NCI-H526 (cell line): ENCODE measurements around the gene OTUB1.
"Not testable (repeated sequence)": the region's sequence is repeated elsewhere in the genome, so short reads cannot be mapped to it uniquely, and the experiment has no call there.

Source experiments
- DNase-seq, 2 experiments: peaks; one replicate each; lab custom pipeline; 2025; lab: John Stamatoyannopoulos, UW

Gene OTUB1, protein sequence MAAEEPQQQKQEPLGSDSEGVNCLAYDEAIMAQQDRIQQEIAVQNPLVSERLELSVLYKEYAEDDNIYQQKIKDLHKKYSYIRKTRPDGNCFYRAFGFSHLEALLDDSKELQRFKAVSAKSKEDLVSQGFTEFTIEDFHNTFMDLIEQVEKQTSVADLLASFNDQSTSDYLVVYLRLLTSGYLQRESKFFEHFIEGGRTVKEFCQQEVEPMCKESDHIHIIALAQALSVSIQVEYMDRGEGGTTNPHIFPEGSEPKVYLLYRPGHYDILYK

DNA sequence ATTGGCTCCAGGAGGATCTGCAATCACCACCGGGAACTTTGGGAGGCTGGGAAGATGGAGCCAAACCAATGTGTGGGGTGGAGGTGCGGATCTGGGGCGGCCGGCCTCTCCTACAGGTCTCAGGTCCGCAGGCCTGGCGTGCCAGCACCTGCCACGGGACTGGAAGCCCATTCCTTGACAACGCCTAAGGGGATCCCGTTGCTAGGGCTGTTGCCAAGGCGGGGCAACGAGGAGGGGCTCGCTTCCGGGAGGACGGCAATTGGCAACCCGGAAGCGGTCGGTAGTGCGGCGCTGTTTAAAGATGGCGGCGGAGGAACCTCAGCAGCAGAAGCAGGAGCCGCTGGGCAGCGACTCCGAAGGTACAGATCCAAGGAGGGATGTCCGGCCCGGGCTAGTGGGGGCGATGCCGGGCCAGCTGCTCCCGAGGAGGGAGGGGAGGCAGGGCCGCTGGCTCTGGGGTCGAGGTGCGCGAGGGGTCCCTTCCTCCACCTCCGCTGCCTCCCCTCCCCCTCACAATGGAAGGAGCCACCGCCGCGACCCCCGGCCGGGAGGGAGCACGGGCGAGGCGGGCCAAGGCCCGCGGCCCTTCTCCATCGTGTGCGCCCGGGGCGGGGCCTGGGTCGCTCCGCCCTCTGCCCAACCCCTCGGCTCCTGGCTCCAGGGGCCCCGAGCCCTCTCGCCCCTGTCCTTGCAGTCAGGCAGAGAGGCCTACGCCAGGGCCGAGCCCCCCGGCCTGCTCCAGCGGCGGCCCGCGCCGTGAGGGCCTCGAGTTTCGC is at the start of gene OTUB1:
Gene OTUB1 (plus strand): TSS at position 283 of the 776 bp plus-strand sequence. CDS start 19 bp downstream, at position 302.
- peak; percentile 97 to 99 for DNase-seq

DNA sequence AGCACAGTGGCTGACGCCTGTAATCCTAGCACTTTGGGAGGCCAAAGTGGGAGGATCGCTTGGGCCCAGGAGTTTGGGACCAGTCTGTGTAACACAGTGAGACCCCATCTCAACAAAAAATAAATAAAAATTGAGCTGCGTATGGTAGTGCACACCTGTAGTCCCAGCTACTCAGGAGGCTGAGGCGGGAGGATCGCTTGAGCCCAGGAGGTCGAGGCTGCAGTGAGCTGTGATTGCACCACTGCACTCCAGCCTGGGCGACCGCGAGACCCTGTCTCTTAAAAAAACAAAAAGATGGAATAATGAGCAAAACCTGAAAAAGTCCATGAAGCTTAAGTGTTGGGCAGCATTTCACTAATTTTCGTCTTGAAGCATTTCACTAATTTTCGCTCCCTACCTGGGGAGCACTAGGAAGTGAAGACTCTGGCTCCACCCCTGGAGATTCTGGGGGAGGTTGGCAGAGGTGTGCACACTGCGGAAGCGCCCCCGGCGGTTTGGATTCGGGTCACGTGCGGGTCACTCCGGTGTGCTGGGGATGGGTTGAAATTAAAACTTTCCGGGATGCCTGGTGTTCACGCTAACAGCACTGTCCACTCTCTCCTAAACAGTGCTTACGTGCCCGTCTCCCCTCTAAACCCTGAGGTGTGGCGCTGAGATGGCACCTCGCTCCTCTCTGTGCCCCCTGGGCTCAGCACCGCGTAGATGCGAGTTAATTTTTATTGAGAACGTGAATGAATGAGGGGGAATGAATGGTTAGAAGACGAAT is 48.3 kb upstream of the OTUB1 start:
- peak in 1 of 2 experiments; percentile 65 for DNase-seq

DNA sequence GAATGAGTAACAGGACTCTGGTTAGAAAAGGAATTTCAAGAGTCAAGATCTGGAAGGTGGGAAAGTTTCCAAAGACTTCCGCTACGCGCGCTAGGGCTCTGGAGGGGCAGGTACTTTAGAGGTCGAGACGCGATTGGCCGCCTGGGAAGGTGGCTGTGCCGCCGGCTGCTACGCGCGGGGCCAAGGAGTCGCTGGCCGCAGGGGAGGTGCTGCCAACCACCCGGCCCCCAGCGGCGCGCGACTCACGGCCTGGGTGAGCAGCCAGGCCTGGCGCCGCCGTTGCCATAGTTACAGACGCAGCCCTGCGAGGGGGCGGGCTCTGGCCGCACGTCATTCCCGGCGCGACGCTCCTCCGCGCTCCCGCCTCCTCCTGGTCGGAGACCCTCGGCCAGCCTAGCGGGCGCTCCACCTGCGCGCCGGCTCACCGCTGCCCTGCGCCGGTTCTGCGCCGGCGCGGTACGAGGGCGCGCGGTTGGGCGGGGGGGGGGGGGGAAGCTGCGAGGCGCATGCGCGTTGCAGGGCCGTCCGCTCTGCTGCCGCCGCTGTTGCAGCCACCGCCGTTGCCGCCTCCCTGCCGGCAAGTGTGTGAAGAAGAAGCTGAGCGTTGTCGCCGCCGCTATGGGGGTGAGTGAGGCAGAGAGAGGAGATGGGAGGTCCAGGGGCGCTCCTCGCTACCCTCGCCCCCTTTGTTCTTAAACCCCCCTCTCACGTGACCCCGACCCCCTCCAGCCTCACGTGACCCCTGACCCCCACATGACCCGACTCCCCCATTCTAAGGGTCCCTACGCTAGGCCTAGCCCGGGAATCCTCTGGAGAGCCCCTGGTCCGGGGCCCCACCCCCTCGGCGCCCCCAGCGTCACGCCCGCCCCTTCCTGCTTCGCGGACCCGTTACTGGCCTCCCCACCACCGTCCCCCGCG is 47.5 kb upstream of the OTUB1 start, which contains the start of gene NAA40:
Gene NAA40 (plus strand): TSS at position 524 of the 918 bp plus-strand sequence. CDS start 95 bp downstream, at position 619.
- peak; percentile 93 to 99 for DNase-seq

DNA sequence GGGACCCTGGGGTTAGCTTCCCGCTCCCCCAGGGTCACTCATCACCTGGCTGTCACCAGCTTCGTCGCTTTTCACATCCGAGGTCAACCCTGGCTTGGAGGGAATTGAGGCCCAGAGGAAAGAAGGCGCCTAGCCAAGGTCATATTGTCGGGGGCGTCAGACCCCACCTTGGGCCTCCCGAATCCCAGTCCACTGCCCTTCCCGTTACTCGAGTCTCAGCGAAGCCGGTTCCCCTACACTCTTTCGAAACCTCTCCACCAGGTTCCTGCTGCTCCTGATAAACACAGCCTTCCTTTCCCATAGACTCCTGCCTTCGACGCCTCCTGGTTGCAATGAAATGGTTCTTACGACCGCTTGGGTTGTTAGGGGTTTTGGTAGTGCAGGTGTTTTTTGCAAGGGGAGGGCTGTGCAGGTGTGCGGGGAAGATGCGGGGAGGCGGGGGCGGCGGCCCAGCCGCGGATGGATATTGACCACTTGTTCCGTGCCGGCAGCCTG is 46.8 kb upstream of the OTUB1 start:
- peak in 1 of 2 experiments; percentile 55 for DNase-seq

DNA sequence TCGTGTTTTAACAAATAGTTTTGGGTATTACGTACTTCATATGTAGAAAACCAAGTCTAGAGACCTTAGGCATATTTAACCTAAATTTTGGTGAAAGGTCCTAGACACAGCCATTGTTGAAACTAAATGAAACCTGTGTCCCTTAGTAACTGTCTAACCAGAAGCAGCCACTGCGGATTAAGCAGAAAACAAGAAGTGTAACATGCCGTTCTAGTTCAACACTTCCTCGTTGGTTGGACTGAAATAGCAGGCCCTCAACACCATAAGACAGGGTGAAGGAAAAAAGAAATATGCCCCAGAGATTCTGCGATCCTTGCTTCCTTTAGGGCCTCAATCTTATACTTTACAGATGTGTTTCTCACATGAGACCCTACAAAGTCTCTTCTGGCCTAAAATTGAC is 45.5 kb upstream of the OTUB1 start:
- DNase-seq = no peak

DNA sequence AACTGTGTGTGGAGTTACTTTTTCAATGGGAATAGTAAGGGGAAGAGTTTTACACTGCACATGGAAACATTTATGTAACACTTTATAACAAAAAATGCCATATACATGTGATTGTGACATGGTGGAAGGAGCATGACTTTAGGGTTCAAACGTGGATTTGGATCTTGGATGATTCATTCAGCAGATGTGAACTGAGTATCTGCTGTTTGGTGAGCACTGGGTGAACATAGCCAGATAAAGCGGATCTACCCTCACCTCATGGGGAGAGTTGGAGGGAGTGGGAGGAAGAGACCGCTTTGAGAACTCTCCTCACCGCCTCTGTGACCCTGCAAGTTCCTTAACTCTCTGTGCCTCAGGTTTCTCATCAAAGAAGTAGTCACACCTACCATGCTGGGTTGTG is 44.3 kb upstream of the OTUB1 start:
- no peak for DNase-seq

DNA sequence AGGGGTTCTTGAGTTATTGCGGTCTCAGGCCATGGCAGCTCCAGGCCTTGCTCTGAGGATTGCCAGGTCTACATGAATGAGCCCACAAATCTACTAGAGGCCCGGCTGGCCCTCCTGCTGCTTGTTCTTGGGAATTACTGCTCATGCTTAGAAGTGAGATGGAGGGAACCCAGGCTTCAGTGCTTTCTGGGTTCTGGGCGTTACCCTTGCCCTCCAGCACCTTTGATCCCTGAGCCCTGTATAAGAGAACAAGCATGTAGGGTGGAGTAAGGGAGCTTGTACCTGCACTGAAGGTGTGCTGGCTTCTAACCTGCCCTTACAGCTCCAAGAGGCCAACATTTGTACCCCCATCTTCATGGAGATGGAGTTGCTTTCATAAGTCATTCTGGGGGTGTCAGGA is 43.4 kb upstream of the OTUB1 start:
- DNase-seq = no peak

DNA sequence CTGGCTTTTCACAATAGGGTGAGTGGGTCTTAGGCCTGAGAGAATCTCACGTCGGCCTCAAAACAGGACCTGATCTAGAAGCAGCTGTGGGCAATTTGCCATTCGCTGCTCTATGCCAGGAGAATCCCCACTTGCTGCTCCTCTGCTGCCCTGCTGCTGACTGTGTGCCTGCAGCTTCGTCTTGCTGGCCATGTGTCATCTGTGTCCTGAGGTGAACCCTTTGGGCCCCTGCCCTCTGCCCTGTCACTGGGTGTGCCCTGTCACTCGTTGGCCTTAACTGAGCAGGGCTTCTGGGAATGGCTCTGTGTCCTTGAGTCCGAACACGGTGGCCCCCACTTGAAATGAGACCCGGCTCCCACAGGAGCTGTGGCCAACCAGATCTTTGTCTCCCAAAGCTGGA is 41.3 kb upstream of the OTUB1 start:
- no peak for DNase-seq

DNA sequence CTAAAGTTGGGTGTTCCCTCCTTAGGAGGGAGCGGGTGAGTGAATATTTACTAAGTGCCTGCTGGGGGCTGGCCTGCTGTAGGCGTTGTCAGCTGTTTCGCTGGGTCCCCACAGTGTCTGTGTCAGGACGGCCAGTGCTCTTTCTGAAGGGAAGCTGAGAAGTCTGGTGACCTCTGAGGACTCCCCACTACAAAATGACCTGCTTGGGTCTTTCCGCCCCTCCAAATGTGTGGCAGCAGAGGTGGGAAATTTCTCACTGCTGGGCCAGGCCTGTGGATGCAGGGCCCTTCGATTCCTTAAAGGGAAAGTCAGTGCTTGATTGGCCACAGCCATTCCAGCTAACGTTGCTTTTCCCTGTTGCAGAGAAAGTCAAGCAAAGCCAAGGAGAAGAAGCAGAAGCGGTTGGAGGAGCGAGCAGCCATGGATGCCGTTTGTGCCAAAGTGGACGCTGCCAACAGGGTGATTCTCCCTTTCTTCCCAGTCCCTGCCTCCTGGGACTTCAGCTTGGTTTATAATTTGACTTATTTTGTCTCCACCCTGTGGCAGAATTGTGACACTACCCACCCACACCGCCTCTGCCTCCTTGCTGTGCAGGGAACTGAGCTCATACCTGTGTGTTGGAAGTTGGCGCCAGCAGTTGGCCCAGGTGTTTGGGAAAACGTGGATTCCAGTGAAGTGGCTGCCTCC is 40.6 kb upstream of the OTUB1 start:
- peak; percentile 62 to 90 for DNase-seq

DNA sequence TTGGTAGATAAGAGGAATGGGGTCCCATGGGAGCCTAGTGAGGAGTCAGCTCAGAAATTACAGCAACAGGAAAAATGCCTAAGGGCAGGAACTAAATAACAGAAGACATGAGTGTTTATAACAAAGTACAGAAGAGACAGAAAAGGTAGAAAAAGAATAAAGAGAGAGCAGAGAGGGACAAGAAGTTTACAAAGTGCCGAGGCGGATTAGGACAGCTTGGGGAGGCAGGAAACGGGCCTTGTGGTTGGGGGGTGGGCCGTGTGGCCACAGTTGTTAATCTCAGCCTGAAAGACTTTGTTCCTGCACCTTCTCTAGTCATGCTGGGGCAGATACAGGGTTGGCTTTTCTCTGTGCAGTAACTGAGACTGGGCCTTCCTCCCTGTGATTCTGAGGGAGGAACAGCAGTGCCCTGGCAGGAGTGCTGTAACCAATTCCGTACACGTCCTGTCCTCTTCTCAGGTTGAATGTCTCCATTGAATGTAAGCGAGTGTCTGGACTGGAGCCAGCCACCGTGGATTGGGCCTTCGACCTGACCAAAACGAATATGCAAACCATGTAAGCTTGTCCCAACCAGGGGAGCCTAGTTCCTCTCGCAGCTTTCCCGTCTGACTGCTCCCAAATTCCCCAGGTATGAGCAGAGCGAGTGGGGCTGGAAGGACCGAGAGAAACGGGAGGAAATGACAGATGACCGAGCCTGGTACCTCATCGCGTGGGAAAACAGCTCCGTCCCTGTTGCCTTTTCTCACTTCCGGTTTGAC is 34.3 kb upstream of the OTUB1 start:
- no peak for DNase-seq

DNA sequence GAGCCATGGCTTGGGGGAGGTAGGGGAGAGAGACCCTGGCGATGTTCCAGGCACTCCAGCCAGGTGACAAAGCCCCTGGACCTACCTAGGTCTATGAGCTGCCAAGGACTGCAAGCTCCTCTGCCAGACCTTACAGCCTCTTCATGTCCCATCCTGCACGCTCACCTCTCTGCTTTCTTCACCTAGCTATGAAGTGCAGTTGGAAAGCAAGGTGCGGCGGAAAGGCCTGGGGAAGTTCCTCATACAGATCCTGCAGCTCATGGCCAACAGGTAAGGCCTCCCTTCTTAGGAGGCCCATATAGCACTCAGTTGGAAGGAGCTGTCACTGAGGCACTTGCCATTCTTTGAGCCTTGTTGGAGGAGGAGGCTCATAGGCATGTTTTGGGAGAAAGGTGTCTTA is 33.7 kb upstream of the OTUB1 start:
- DNase-seq = no peak

DNA sequence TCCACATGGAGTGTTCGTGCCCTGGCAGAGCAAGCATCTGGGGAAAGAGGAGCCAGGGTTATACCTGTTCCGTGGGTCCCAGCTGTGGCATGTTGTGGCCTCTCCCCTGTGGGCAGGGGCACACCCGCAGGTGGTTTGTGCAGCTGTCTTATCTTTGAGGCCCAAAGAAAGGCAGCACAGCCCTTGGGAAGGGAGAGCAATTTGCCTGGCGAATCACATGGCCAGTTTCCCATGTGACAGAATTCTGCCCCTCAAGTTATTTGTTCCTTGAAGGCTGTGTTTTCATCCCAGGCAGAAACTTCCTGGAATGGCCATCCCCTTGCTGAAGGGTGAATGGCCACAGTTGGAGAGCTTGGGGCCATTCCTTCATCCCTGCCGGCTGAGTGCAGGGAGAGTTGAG is 28.2 kb upstream of the OTUB1 start:
- no peak for DNase-seq

DNA sequence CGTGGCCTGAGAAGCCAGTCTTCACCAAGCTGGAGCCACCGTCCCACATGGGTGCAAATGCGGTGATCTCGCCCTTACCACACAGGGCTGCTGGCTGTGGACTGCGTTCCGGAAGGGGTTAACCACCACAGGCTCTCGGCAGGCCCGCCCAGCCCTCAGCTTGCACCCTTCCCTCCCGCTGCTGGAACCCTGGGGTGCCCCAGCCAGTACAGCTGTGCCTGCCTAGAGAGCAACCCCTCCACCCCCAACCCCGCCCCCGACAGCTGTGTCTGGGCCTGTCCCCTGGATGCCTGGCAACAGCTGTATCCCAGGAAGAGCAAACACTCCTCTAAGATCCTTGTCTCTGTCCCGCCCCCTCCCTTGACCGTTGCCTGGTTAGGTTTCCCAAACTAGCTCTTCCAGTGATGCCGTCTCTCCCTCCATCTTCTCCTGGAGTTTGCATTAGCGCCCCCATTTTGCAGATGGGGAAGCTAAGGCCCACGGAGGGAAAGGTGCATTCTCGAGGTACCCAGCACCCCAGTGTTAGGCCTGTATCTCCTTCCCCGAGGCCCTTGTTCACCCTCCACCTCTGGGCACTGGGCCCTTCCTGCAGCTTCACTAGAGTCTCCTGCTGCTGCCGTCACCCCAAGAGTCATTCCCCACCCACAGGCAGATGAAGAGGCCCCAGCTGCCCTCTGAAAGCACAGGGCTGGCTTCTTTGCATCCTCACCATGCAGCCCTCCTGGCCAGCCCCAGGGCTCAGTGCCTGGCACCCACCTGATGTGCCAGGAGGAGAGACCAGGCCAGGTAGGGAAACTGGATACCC is 24.4 kb upstream of the OTUB1 start:
- peak; percentile 40 to 52 for DNase-seq

DNA sequence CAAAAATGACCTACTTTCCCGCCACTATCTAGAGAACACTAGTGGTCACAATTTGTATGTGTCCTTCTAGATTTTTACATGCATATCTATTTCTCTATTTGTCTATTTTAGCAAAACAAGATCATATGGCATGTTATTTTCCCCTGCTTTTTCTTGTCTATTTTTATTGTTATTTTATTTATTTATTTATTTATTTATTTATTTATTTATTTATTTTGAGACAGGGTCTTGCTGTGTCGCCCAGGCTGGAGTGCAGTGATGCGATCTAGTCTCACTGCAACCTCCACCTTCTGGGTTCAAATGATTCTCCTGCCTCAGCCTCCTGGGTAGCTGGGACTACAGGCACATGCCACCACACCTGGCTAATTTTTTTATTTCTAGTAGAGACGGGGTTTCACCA is 22.3 kb upstream of the OTUB1 start:
- DNase-seq = not testable (repeated sequence)

DNA sequence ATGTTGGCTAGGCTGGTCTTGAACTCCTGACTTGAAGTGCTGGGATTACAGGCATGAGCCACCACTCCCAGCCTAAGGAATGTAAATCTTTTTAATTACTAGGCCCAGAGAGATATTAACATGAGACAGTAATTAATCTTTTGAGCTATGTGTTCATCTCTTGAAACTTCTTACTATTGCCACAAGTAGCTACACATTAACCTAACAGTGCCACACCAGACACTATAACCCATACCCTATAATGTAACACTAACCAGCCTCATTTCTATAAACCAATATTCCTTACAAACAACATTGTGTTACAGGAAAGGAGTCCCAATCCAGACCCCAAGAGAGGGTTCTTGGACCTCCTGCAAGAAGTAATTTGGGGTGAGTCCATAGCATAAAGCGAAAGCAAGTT is 19.8 kb upstream of the OTUB1 start:
- DNase-seq = no peak

DNA sequence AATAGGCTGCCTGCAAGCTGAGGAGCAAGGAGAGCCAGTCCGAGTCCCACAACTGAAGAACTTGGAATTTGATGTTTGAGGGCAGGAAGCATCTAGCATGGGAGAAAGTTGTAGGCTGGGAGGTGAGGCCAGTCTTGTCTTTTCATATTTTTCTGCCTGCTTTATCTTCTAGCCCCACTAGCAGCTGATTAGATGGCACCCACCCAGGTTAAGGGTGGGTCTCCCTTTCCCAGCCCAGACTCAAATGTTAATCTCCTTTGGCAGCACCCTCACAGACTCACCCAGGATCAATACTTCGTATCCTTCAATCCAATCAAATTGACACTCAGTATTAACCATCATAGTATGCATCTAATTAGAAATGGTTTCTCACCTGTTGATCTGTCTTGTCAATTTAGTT is 16.8 kb upstream of the OTUB1 start:
- DNase-seq = no peak

DNA sequence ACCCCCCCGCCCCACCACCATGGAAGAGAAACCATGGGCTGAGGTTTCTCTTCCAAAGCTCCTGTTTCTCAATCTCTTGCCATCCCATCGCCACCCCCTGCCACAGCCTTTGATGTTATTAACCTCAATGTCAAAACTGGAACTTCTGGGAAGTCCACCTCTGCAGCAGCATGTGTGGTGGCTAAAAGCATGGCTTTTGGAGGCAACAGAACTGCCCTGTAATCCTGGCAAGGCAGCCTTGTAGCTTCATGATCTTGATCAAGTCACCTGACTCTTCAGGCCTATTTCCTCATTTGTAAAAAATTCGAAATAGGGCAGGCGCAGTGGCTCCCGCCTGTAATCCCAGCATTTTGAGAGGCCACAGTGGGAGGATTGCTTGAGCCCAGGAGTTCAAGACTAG is 15.3 kb upstream of the OTUB1 start:
- DNase-seq = no peak

DNA sequence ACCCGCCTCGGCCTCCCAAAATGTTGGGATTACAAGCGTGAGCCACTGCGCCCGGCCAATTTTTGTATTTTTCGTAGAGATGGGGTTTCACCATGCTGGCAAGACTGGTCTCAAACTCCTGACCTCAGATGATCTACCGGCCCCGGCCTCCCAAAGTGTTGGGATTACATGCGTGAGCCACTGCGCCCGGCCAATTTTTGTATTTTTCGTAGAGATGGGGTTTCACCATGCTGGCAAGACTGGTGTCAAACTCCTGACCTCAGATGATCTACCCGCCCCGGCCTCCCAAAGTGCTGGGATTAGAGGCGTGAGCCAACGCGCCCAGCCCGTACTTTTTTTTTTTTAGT is 12.4 kb upstream of the OTUB1 start:
- DNase-seq = not testable (repeated sequence)
